ENCODE data around the gene DNASE1L2.

DNA sequence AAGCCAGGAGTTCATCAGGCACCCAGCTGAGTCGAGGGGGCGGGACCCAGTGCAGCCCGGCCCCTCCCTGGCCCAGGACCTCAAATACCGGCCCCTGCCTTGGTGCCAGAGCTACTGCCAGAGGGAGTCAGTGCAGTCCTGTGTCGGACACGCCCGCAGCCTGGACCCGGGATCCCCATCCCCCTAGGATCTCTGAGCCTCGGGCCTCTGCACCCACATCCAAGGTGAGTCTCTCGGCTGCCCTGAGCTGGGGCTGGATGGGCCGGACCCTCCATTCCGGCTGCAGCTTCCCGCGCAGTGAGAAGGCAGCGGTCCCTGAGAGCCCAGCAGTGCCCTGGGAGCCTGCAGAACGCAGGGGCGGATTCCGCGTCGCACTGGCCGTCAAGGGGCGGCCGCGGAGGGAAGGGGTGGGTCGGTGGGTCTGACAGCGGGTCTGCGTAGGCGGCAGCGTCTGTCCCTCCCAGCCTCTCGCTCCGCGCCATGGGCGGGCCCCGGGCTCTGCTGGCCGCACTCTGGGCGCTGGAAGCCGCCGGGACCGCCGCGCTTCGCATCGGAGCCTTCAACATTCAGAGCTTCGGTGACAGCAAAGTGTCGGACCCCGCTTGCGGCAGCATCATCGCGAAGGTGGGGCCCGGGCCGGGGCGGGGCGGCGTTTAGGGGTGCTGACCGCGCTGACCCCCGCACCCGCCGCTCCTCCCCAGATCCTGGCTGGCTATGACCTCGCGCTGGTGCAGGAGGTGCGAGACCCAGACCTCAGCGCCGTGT is at the start of gene DNASE1L2:
- TF ChIP-seq CTCF (IDR thresholded peaks at IDR 0.05; ENCODE audit: extremely low read depth in 1 of 2, insufficient read depth in 1 of 2, low read depth in 1 of 2, low read length in 2 of 2): no peak
- no peak for TF ChIP-seq MAX (IDR thresholded peaks at IDR 0.05; ENCODE audit: insufficient read depth, insufficient read length)
- TF ChIP-seq POLR2A (IDR thresholded peaks at IDR 0.05; ENCODE audit: low read depth, low read length): no peak
- TF ChIP-seq POLR2AphosphoS5 (IDR thresholded peaks at IDR 0.05; ENCODE audit: insufficient read depth, low read depth, low read length): no peak
